Measurements from ENCODE around the gene PNKD. TPM values are rescaled to one million over a fixed set of nuclear protein-coding genes. Genes with fewer than 3 reads are reported as not detected.

Gene PNKD
- total RNA-seq, 1 donor from 2014 or later = 13.5 TPM

DNA sequence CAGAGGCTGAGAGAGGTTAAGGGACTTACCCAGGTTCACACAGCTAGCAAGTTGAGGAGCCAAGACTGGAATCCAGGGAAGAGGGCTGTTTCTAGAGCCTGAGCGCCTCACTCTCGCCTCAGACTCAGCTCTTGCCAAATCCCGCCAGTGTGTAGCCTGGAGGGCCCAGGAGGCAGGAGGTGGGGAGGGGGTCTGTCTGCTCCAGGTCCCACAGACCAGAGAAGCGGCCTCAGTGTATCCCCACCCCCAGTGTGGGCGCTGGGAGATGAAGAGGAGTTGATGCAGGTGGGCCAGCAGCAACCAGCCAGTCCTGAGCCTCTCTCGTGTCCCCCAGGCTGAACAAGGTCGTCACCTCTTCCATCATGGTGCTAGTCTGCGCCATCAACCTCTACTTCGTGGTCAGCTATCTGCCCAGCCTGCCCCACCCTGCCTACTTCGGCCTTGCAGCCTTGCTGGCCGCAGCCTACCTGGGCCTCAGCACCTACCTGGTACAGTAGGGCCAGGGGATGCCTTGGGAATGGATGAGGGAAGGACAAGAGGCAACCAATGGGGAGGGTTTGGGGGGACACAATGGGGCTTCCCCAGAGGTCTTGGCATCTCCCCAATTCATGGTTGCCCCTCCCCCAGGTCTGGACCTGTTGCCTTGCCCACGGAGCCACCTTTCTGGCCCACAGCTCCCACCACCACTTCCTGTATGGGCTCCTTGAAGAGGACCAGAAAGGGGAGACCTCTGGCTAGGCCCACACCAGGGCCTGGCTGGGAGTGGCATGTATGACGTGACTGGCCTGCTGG is 124.2 kb downstream of the PNKD start:
- Histone ChIP-seq H3K4me2 (no peak overlapping the region), H3K79me2 (ENCODE audit: low read depth) (no peaks in the 10 kb centered on the region), H3F3A (ENCODE audit: low read depth) (peaks cover 39% of the 10 kb centered on the region), H3K36me3 (no peaks in the 10 kb centered on the region), H3K9me3 (ENCODE audit: low read depth) (no peaks in the 10 kb centered on the region), H4K20me1 (ENCODE audit: low read depth) (no peaks in the 10 kb centered on the region), H2AFZ (replicated peaks) (no peak overlapping the region), H3K9ac (no peak overlapping the region), H3K4me1 (peaks cover 22% of the 10 kb centered on the region), H3K27me3 (peaks cover 42% of the 10 kb centered on the region), H3K4me3 (no peak overlapping the region), H3K27ac (no peak overlapping the region)
- no peak for DNase-seq (ENCODE audit: low spot score)
- Mint-ChIP-seq H3K27me3 (ENCODE audit: insufficient read depth, low read depth) (peaks cover 30% of the 10 kb centered on the region), H3K36me3 (no peaks in the 10 kb centered on the region), H3K4me1 (peaks cover 23% of the 10 kb centered on the region), H3K27ac (no peak overlapping the region), H3K4me3 (peak overlapping the region; percentile 70), H3K9me3 (no peaks in the 10 kb centered on the region)
- no peak for TF ChIP-seq EZH2phosphoT487 (IDR thresholded peaks at IDR 0.05)
- TF ChIP-seq EZH2 (IDR thresholded peaks at IDR 0.05) = no peak
- TF ChIP-seq, protein P1, sequence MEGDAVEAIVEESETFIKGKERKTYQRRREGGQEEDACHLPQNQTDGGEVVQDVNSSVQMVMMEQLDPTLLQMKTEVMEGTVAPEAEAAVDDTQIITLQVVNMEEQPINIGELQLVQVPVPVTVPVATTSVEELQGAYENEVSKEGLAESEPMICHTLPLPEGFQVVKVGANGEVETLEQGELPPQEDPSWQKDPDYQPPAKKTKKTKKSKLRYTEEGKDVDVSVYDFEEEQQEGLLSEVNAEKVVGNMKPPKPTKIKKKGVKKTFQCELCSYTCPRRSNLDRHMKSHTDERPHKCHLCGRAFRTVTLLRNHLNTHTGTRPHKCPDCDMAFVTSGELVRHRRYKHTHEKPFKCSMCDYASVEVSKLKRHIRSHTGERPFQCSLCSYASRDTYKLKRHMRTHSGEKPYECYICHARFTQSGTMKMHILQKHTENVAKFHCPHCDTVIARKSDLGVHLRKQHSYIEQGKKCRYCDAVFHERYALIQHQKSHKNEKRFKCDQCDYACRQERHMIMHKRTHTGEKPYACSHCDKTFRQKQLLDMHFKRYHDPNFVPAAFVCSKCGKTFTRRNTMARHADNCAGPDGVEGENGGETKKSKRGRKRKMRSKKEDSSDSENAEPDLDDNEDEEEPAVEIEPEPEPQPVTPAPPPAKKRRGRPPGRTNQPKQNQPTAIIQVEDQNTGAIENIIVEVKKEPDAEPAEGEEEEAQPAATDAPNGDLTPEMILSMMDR (IDR thresholded peaks at IDR 0.05) = no peak

DNA sequence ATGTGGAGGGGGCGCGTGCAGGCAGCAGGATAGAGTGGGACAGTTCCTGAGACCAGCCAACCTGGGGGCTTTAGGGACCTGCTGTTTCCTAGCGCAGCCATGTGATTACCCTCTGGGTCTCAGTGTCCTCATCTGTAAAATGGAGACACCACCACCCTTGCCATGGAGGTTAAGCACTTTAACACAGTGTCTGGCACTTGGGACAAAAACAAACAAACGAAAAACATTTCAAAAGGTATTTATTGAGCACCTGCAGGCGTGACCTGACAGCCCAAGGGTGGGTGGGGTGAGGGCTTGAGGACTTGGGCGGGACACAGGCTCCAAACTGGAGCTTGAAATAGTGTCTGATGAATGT is 124.7 kb downstream of the PNKD start:
- DNase-seq (ENCODE audit: low spot score) = no peak
- TF ChIP-seq EZH2 (IDR thresholded peaks at IDR 0.05) (no peak), EZH2phosphoT487 (IDR thresholded peaks at IDR 0.05) (no peak)
- TF ChIP-seq, protein P1 (IDR thresholded peaks at IDR 0.05) = no peak
- Mint-ChIP-seq H3K9me3 (no peaks in the 10 kb centered on the region), H3K27me3 (ENCODE audit: insufficient read depth, low read depth) (peaks cover 30% of the 10 kb centered on the region), H3K4me3 (peak overlapping the region; percentile 70), H3K36me3 (no peaks in the 10 kb centered on the region), H3K27ac (no peak overlapping the region), H3K4me1 (peaks cover 23% of the 10 kb centered on the region)
- H3K4me3 ChIP-seq = no peak overlapping the region
- no peaks in the 10 kb centered on the region for H3K36me3 ChIP-seq
- H3K4me1 ChIP-seq = peaks cover 22% of the 10 kb centered on the region
- H3K4me2 ChIP-seq = peak overlapping the region; percentile 78
- peaks cover 39% of the 10 kb centered on the region for H3F3A ChIP-seq (ENCODE audit: low read depth)
- peaks cover 44% of the 10 kb centered on the region for H3K27me3 ChIP-seq
- H3K9me3 ChIP-seq (ENCODE audit: low read depth) = no peaks in the 10 kb centered on the region
- no peak overlapping the region for H3K9ac ChIP-seq
- H3K79me2 ChIP-seq (ENCODE audit: low read depth) = peaks cover 5% of the 10 kb centered on the region
- H3K27ac ChIP-seq = no peak overlapping the region
- no peaks in the 10 kb centered on the region for H4K20me1 ChIP-seq (ENCODE audit: low read depth)
- H2AFZ ChIP-seq (replicated peaks) = no peak overlapping the region

DNA sequence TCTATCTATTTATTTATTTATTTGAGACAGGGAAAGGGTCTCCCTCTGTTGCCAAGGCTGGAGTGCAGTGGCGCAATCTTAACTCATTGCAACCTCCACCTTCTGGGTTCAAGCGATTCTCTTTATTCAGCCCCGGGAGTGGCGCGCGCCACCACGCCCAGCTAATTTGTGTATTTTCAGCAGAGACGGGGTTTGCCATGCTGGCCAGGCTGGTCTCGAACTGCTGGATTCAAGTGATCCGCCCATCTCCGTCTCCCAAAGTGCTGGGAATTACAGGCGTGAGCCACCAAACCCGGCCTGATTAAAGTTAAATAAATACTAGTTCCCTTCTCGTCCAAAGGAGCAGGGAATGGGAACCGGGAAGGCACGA is 125.1 kb downstream of the PNKD start:
- H3K27ac ChIP-seq = no peak overlapping the region
- peaks cover 23% of the 10 kb centered on the region for H3K4me1 Mint-ChIP-seq
- H3K36me3 Mint-ChIP-seq = no peaks in the 10 kb centered on the region
- H3K9me3 ChIP-seq (ENCODE audit: low read depth) = no peaks in the 10 kb centered on the region
- DNase-seq (ENCODE audit: low spot score) = no peak
- no peak overlapping the region for H3K9ac ChIP-seq
- peak overlapping the region; percentile 94 for H3K4me3 Mint-ChIP-seq
- H3K27me3 ChIP-seq = peaks cover 44% of the 10 kb centered on the region
- H3K79me2 ChIP-seq (ENCODE audit: low read depth) = peaks cover 9% of the 10 kb centered on the region
- H3K4me3 ChIP-seq = peak overlapping the region; percentile 74
- peak overlapping the region; percentile 71 for H2AFZ ChIP-seq (replicated peaks)
- H3K4me2 ChIP-seq = peak overlapping the region; percentile 78
- H3K27me3 Mint-ChIP-seq (ENCODE audit: insufficient read depth, low read depth) = peaks cover 30% of the 10 kb centered on the region
- H3K27ac Mint-ChIP-seq = peak overlapping the region; percentile 54
- H4K20me1 ChIP-seq (ENCODE audit: low read depth) = peaks cover under 1% of the 10 kb centered on the region
- no peaks in the 10 kb centered on the region for H3K9me3 Mint-ChIP-seq
- peaks cover 22% of the 10 kb centered on the region for H3K4me1 ChIP-seq
- peaks cover 39% of the 10 kb centered on the region for H3F3A ChIP-seq (ENCODE audit: low read depth)
- no peaks in the 10 kb centered on the region for H3K36me3 ChIP-seq
- TF ChIP-seq, protein P1 (IDR thresholded peaks at IDR 0.05) = no peak
- TF ChIP-seq EZH2 (IDR thresholded peaks at IDR 0.05) = no peak
- TF ChIP-seq EZH2phosphoT487 (IDR thresholded peaks at IDR 0.05) = no peak

Data from neural progenitor cell (in vitro differentiated cells).